Spinal cord (tissue), 10 donors: ENCODE results near the gene GSX2. TPM values are rescaled to one million over a fixed set of nuclear protein-coding genes. Genes with fewer than 3 reads are reported as not detected.

Experiments
- DNase-seq, 6 donors: peaks; one replicate each; pipeline versions ENCODE4 v3.0.0 to v3.0.0-alpha.2; 2013 to 2015; ENCODE audit warnings: low spot score in 6 of 6, low read depth in 4 of 6
- H3K27ac ChIP-seq: one replicate; pipeline ENCODE4 v1.5.1; 2013; ENCODE audit warnings: low read depth, low read length, control low read depth
- H3K27me3 ChIP-seq: one replicate; pipeline ENCODE4 v1.6.1; 2013; ENCODE audit warnings: low read length; ENCODE audit not compliant: control insufficient read depth, insufficient read depth
- H3K36me3 ChIP-seq: one replicate; pipeline ENCODE4 v1.6.1; 2013; ENCODE audit warnings: low read length; ENCODE audit not compliant: control insufficient read depth, insufficient read depth
- H3K4me1 ChIP-seq: one replicate; pipeline ENCODE4 v1.6.1; 2013; ENCODE audit warnings: low read length; ENCODE audit not compliant: control insufficient read depth, insufficient read depth
- H3K4me3 ChIP-seq: one replicate; pipeline ENCODE4 v1.5.1; 2013; ENCODE audit warnings: low read depth, low read length, control low read depth
- H3K9me3 ChIP-seq: one replicate; pipeline ENCODE4 v1.6.1; 2013; ENCODE audit warnings: low read length; ENCODE audit not compliant: control insufficient read depth, insufficient read depth
- WGBS: methylation state at CpG from one replicate; pipeline ENCODE4 v1.1.5; 2013; ENCODE audit warnings: missing lambda C conversion rate; ENCODE audit not compliant: insufficient coverage; 5-methylcytosine and 5-hydroxymethylcytosine counted together
- polyA plus RNA-seq, 2 donors: library from polyadenylated mRNA; unstranded; fragments of 120-200 nt; gene quantifications; one replicate each; pipeline ENCODE4 v1.2.1, GENCODE V29; 2013; ENCODE audit not compliant: insufficient read length in 2 of 2
- total RNA-seq, 2 donors: library from RNA; depleted of rRNA in 1 of 2; stranded (reverse); fragments of 120-200 nt in 1 of 2; fragments of >200 nt in 1 of 2; gene quantifications; one replicate each; pipeline versions ENCODE4 v1.2.3 to v1.2.4, GENCODE V29; 2013 to 2014
- donor health status: healthy.

Gene GSX2
- total and polyA plus RNA-seq, 4 donors, result 0.17 to 0.20 TPM; not detected in 2

DNA sequence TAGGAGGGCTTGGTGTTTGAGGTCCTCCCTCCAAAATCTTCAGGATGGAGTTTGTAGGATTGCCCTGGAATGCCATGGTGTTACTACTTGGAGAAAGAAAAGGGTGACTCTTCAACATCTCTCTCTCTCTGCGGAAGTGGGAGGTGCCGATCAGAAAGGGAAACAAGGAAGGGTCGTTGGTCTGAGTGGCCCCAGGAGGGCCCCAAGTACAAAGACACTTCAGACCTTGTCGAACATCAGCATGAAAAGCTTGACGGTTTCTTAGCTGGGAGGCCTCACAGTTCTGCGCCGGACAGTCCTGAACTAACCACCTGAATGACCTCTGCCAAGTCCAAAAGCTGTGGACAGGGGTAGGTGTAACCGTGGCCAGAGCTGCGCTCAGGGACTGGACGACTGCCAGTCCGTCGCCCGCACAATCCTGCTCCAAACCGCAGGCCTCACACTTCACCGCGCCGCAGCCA lies 646 bp upstream of the GSX2 start:
- Histone ChIP-seq H3K9me3 (no peaks in the 10 kb centered on the region), H3K4me3 (peak overlapping the region; percentile 21), H3K27me3 (peaks cover 99% of the 10 kb centered on the region), H3K4me1 (peaks cover 47% of the 10 kb centered on the region), H3K27ac (no peak overlapping the region), H3K36me3 (no peaks in the 10 kb centered on the region)
- 3% methylated on average over 10 of the region's 17 CpGs for WGBS
- peak in 2 of 6 donors; percentile 14 to 18 for DNase-seq

- Histone ChIP-seq H3K36me3 (no peaks in the 10 kb centered on the region), H3K9me3 (no peaks in the 10 kb centered on the region), H3K4me1 (peaks cover 41% of the 10 kb centered on the region), H3K27me3 (peaks cover 99% of the 10 kb centered on the region), H3K27ac (no peak overlapping the region), H3K4me3 (no peak overlapping the region)
- under 1% methylated on average over 36 of the region's 46 CpGs for WGBS
- DNase-seq, result peak in 2 of 6 donors; percentile 29 to 32
Observed at GRCh38 chr4:54100595-54101189, 729 bp downstream of the GSX2 start.

DNA sequence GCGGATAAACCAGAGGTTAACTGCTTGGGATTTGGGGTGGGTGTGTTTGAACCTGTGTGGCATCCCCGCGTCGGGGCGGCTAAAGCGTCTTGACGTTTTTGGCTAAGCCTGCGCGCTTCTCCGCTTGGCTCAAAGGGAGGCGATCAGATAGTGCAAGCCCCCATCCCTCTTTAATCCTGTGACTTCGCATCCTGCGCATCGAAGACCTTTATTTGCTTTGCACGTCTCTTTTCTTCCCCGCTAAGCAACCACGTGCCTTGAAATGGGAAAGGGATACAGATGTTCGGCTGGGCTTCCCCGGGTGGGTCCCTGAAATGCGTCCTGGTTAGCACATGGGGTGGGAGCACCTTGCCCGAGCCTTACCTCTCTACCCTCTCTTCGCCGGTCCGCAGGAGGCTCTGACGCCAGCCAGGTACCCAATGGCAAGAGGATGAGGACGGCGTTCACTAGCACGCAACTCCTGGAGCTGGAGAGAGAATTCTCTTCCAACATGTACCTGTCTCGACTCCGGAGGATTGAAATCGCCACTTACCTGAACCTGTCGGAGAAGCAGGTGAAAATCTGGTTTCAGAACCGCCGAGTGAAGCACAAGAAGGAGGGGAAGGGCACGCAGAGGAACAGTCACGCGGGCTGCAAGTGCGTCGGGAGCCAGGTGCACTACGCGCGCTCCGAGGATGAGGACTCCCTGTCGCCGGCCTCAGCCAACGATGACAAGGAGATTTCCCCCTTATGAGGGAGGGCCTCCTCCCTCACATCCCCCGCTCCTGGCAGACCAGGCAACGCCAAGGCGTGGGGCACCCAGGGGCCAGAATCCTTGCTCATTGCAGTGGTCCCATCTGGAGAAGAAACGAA lies 1.5 kb downstream of the GSX2 start:
- Histone ChIP-seq H3K9me3 (no peaks in the 10 kb centered on the region), H3K27ac (no peak overlapping the region), H3K4me3 (no peak overlapping the region), H3K36me3 (no peaks in the 10 kb centered on the region), H3K4me1 (peaks cover 39% of the 10 kb centered on the region), H3K27me3 (peaks cover 99% of the 10 kb centered on the region)
- DNase-seq, result peak in 2 of 6 donors; percentile 18 to 48
- 5% methylated on average over 48 of the region's 50 CpGs for WGBS

DNA sequence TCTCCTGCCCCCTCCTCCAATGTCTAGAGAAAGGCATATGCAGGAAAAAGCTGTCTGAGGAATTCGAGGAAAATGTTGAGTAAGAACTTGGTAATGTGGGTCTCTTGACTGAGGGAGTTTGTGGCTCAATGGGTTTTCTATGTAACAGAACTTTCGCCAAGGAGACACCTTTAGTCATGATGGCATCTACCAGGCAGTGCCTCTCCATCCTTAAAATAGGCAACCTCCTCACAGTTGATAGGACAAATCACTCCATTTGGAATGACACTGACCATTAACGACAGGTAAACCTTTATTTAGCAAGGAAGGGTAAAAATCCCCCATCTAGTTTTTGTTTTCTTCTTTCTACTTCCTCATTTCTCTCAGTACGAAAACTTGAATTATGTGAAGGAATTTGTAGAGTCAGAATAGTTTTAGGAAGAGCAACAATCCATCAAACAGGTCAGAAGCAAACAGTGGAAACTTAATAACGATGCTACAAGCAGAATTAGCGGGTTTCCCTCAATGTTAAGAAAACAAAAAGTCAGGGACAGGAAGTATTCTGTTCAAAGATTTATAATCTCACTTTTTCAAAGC lies 2.7 kb downstream of the GSX2 start:
- Histone ChIP-seq H3K9me3 (no peaks in the 10 kb centered on the region), H3K27me3 (peaks cover 99% of the 10 kb centered on the region), H3K4me1 (peaks cover 43% of the 10 kb centered on the region), H3K4me3 (no peak overlapping the region), H3K36me3 (no peaks in the 10 kb centered on the region), H3K27ac (no peak overlapping the region)
- WGBS, result 55% methylated on average over 2 of the region's 6 CpGs
- DNase-seq, result peak in 2 of 6 donors; percentile 12 to 14

DNA sequence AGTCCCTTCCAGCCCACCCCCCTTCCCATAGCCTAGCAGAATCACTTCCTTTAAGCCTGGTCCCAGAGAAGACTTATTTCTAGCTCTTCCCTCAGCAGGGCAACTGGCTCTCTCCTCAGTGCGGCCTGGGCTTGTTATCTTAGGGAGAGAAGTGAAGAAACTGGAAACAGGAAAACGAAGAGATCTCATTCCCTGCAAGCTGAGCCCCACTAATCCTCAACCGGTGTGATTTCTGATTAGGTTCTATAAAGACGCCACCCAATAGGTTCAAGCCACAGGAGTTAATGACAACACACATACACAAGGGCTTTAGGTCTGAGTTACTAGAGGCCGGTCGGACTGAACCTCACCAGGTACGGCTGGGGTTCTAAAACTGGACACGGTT lies 3.2 kb downstream of the GSX2 start:
- Histone ChIP-seq H3K4me1 (peaks cover 47% of the 10 kb centered on the region), H3K4me3 (peak overlapping the region; percentile 18)
- 20% methylated on average over 2 of the region's 8 CpGs for WGBS

DNA sequence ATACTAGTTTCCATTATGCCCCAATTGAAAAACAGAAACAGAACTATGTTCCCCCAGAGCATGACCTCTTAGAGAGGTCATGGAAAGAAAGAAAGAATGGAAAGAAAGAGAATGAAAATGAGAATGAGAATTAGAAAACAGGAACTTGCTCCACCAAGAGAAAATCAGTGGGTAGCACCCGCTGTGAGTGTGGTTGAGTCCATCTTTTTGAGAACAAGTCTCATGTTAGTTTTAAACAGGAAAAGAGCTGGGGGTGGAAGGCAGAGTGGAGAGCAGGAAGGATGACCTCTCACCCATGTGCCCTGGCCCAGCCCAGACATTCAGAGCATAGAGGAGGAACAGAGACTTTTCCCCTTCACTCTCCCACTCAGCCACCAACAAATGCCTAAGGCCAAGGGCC lies 4.9 kb downstream of the GSX2 start:
- no peak overlapping the region for H3K4me3 ChIP-seq
- no peaks in the 10 kb centered on the region for H3K36me3 ChIP-seq
- no peak overlapping the region for H3K27ac ChIP-seq
- no peaks in the 10 kb centered on the region for H3K9me3 ChIP-seq
- H3K4me1 ChIP-seq, result peaks cover 54% of the 10 kb centered on the region
- peaks cover 99% of the 10 kb centered on the region for H3K27me3 ChIP-seq
- DNase-seq, result no peak
- WGBS, result 89% methylated on average over 1 of the region's 1 CpG

More for the DNA sequence above, 3.2 kb downstream of the GSX2 start:
- no peak overlapping the region for H3K27ac ChIP-seq
- H3K36me3 ChIP-seq, result no peaks in the 10 kb centered on the region
- H3K27me3 ChIP-seq, result peaks cover 99% of the 10 kb centered on the region
- DNase-seq, result peak in 2 of 6 donors; percentile 16 to 31
- no peaks in the 10 kb centered on the region for H3K9me3 ChIP-seq

- peak in 2 of 6 donors; percentile 35 to 38 for DNase-seq
- H3K4me1 ChIP-seq, result peaks cover 36% of the 10 kb centered on the region
- H3K9me3 ChIP-seq, result no peaks in the 10 kb centered on the region
- 7% methylated on average over 14 of the region's 22 CpGs for WGBS
- no peak overlapping the region for H3K27ac ChIP-seq
- no peaks in the 10 kb centered on the region for H3K36me3 ChIP-seq
- no peak overlapping the region for H3K4me3 ChIP-seq
- peaks cover 87% of the 10 kb centered on the region for H3K27me3 ChIP-seq
Observed at GRCh38 chr4:54107951-54108748, 8.2 kb downstream of the GSX2 start.

DNA sequence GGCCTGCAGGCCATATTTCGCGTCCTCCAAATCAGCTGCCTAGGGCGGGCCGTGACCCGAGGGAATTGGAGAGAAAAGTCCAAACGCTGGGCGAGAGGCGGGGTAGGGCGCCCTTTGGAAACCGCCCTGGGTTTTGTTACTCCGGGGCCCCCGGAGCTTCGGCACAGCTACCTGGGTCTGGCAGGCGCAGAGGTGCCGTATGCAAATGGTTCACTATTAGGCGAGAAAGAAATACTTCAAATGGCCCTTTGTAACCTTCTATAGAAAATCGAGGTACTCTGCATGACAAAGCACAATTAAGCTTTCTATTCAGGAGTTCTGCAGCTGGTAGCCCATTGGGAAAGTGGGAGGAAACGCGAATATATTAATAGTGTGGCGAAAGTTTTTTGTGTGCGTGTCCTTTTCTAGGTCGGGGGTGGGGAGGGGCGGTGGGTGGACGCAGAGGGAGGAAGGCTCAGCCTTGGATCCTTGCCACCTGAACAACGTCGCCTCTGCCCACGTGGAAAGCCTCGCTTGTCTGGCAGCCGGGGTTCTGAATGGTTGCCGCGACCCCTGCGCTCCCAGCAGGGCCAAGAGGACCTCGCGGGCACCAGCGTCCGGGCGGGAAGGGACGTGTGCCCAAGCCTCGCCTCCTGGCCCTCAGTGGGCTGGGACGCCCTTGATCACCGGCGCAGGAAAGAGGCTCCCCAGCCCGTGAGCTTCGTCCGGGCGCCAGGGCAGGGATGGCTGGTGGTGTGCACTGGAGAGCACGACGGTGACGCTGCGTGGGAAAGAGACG lies 9.5 kb downstream of the GSX2 start:
- DNase-seq, result peak in 2 of 6 donors; percentile 22 to 36

More for the DNA sequence above, 9.5 kb downstream of the GSX2 start:
- Histone ChIP-seq H3K4me1 (peaks cover 26% of the 10 kb centered on the region), H3K4me3 (no peak overlapping the region), H3K27me3 (peaks cover 77% of the 10 kb centered on the region), H3K27ac (no peak overlapping the region), H3K36me3 (no peaks in the 10 kb centered on the region), H3K9me3 (no peaks in the 10 kb centered on the region)
- 11% methylated on average over 45 of the region's 51 CpGs for WGBS
